NCI-H1105 (cell line): Measurements from ENCODE around the gene LDB2.

Experiments used
- DNase-seq: peaks from one replicate; lab custom pipeline; 2025; lab: John Stamatoyannopoulos, UW

The LDB2 gene

DNA sequence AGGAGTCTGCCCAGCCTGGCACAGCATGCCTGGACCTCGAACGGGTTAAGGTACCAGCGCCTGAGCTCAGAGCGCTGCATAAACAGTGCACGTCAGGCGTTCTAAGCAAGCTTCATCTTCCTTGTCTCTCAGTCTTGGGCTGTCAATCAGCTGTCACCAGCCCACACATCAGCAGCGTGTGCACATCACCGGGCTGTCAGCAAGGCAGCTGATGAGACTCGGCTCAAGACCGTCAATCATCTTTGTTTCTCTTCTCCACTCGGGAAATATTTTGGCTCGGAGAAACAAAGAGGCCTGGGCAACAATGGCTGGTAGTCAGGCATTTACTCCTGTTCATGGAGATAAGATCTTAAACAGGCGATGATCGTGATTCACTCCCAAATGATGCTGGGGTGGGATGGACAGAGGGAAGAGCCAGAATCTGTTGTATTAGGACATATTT, 141.3 kb downstream of the LDB2 start:
- DNase-seq, result no peak

DNA sequence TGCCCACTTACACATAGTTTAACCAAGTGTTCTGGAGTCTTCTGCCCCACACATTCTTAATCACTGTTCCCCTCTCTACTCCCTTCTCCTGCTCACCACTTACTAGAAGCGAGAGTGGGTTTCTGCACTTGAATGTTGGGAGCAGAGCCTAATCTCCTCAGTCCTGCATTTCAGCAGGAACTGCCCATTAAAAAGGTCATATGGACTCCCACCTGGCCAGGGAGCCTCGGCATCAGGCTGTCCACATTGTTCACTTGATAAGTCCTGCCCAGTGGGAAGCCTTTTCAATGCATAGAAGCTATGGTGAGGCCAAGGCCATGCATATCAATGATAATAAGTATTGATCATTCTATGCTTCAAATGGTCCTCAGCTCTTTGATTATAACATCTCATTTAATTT, 144.3 kb downstream of the LDB2 start:
- no peak for DNase-seq

DNA sequence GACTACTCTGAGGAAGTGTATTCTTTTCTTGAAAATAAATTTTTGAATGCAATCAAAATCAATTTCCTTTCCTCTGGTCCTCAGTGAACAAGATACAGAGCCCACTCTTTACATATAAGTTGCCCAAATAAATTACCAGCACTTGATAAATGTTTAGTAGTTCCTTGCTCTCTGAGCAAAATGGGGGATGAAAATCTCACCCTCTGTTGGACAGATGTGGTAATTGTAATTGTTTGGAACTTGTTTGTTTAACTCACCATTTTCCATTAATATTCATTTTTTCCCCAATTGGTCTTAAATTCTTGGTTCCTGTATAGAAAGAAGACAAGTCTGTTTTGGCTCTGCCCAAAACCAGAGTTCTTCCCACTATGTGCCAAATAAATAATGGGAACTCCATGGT, 146.3 kb downstream of the LDB2 start:
- DNase-seq, result no peak

DNA sequence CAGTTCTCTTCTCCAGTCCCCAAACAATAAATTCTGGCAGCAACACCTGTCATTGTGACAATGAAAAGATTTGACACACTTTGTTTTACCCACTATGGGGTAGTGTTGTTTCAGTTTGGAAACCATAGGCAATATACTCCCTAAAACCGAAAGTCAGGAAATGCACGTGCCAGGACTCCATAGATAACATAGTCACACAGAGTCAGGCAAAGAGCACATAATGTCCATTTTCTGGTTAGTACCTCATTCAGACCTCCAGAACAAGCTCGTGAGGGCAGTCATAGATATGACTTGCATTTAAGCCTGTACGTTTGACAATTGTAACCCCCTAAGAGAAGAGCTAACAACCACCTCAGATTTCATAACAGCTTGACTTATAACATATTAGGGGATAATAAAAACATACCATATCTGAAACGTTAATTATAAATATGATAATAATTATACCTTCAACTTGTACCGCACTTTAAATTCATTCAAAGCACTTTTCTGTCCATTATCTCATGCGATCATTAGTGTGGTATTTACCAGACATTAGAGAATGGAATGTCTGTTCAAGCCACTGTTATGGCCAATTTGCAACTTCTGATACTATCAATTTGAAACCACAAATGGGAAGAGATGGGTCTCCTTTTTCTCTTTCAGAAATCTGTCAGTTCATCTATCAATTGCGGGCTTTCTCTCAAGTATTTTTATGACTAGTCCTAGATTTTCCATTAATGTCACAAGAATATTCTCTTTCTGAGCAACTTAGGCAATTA, 147.4 kb downstream of the LDB2 start:
- DNase-seq, result no peak

DNA sequence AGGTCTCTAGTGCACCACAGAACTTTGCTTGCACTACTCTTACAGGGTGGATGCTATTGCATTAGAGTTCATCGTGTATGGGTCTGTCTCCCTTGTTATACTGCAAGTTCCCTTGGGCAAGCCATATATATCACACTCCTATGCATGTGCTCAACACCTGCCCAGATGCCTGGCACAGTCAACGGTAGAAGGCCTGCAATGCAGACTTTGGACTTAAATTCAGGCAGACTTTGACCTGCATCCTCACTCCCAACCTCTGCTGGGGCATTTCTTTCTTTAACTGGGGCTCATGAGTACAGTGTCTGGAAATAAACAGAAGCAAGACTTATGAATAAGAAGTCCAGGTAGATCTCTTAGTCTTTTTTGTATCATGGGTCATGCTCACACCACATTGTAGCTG, 148.2 kb downstream of the LDB2 start:
- no peak for DNase-seq

DNA sequence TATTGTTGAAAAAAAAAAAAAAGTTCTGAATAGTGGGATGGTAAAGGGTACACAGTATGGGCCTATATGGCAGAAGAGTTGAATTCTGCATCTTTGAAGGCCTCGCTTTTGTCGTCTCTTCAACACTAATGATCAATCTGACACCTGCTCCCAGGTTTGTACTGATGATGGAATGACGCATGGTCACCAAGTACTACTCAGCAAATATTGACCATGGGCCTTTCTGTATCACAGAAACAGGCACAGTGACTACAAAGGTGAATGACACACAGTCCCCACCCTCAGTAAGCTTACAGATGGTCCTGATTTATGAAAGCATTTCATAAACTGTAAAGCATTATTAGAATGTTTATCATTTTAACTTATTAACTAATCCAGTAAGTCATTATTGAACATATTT, 152.6 kb downstream of the LDB2 start:
- DNase-seq, result no peak

DNA sequence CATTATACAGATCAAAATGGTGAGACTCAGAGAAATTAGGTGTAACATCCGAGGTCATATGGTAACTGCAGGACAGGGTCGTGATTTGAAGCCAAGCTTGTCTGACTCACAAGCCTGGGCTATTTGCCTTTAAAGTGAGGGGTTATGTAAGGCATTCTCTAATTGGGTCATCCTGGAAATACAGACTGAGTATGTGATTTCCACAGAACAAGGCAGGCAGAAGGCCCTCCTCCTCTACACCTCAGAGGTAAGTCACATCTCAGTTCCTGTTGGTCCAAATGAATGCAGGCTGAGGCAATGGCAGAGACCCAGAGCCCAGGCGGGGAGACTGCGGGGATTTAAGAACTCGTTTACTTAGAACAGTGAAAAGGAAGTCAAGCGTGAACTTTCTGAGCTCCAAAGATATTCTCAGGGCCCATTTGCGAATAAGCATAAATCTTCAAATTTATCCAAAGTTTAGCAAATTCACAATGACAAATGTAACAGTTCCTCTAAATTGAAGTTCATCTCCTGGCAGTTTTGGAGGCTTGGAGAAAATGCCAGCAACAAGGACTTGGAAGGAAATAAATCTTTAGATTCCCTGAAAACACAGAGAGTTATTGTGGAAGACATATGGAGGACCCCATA, 153.3 kb downstream of the LDB2 start:
- DNase-seq, result no peak

DNA sequence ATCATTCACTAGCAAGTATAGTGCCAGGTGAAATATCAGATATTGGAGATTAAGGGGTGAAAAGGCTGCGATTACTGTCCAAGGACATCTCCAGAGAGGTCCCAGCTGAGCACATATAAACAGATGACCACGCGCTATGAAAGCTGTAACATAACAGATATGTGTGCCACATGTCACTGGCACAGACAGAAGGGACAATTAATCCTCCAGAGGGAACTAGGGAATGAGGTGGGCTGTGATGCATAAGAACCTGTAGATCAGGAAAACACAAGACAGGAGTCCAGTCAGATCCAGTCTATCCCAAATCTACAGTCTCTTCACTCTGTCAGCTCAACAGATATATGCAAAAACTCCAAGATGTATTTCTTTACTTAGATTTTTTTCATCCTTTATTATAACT, 157.2 kb downstream of the LDB2 start:
- DNase-seq, result no peak

DNA sequence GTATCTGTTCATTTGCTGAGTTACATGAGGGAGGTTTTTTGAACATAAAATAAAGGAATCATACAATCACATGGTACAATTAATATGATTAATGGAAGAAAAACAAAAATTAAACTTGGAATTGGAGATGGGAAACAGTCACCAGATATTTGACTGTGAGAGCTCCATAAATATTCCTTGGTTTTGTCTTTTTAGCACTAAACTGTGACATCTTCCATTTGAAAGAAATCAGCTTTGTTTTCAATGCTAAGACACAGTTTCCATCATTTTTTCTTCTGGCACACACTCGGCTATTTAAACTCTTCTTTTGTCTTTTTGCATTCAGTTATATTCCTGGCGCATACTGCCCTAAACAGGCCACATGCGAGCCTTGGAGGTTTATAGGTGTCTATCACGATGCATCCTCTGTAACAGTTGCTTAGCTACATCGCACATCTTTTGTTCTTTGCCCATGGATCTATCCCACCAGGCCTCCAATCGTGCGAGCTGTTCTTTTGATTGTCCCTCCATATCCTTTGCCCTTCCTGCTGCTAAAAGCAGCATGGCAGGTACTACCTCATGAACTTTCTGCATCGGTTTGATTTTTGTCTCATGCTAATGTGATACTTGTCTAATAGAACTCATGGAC, 158.3 kb downstream of the LDB2 start:
- DNase-seq, result no peak

DNA sequence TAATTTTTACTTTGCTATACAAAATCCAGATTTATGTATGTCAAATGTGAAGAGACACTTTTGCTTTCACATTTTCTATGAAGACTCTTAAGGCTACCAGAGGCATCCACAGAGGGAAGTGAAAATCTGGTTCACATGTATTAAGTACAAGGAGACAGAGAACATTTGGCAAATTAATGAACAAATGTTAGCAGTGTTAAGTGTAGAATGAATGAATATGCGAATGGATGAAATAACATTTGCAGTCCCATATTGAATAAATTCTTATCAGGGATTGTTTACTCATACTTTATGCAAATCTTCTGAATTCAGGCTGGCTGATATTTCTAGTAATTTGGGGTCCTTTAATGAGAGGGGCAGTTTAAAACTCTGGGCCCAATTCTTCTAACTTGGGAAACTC, 159.9 kb downstream of the LDB2 start:
- DNase-seq, result no peak

DNA sequence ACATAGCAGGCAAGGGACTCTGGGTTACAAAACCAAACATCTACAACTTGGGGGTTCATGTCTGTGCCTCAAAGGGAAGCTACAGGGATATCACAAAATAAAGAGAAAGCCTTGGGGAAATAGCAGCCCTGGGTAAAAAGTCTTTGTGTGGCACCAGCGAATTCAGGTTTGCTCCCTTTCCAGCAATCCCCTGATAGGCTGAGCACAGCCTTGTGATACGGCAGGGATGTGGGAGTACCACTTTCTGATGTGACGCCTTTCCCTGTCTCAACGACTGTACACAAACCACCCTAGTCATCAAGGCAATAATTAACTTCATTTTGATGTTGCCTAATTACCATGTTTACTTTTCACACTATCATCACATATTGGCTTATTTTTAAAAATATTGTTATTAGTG, 164.9 kb downstream of the LDB2 start:
- DNase-seq, result no peak

DNA sequence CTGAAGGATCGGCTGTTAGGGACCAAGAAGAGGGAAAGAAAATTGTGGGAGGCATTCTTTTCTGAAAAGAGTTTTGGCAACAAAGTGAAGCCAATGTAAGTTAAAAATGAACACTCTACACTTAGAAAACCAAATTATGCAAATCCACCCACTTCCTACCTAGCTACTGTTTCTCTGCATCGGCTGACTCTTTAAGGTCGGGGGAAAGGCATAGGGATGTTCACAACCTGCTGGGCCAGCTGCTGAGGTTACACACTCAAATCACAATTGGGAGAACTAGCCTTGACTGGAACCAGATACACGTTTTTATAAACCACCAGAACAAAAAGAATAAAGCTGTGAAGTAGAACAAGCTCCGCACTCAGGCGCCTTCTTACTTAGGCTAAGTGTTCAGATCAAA, 165.7 kb downstream of the LDB2 start:
- DNase-seq, result no peak

DNA sequence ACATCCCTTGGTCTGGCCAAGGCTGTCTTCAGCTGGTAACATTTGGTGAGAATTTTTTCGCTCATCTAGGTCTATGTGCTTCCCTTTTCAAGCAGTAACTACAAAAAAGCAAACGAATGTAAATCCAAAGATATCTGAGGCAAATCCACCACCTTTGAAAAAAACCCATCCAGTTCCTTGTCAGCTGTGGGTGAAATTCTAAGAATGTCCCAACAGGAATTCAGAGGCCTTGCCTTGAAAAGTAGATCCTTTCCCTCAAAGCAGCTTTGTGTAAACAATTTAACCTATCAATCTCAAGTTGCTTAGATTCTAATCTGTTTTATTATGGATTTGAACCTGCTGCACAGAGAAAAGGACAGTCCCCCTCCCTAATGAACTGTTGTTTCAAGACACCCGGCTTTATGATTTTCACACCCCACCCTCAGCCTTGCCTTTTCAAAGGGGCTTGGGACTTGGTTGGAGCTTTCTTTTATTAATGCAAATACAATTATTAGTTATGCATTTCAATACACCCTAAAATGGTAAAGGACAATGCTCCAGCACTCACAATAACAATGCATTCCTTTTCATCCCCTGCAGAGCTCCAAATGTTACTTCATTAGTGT, 166.6 kb downstream of the LDB2 start:
- no peak for DNase-seq

DNA sequence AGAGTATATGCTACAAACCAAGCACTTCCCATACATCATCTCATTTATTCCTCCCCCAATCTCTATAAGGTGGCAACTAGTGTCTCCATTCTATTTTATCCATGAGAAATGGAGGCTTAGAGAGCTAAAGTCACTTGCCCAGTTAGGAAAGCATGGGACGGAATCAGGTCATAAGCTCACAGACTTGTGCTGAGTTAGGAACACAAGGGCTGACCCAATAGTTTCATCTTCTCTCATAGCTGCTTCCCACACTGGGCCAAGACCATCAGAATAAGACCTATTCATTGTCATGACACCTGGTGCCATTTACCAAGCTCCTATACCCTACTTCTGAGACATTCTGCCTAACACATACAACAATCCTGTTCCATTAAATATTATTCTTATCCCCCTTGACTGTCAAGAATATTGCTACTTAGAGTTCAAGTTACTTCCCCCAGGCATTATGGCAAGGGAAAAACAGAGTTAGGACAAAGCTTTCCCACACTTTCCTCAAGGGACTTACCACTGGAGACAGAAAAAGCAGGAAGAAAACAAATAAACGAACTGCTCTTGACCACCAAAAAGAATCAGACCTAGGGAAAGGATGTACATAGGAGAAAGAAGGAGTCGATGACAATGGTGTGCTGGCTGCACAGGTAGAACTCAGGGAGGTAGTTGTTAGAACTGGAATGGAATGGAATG, 167.8 kb downstream of the LDB2 start:
- DNase-seq, result no peak

DNA sequence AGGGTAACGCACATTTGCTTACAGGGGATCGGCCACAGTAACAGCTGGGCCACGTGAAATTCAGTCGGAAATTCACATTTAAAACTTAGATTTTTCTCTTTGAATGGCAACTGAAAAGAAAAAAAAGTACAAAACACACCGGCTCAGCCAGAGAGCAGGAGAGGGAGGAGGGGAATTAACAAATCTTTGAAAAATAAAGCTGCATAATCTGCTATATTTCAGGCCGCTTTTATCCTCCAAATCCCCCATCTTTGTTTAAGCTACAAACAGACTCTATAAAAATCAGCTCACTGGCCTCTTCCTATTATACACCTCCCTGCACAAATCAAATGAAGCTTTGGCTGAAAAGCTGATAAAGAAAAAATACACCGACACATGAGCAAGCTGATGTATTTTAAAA, 169.1 kb downstream of the LDB2 start:
- no peak for DNase-seq

DNA sequence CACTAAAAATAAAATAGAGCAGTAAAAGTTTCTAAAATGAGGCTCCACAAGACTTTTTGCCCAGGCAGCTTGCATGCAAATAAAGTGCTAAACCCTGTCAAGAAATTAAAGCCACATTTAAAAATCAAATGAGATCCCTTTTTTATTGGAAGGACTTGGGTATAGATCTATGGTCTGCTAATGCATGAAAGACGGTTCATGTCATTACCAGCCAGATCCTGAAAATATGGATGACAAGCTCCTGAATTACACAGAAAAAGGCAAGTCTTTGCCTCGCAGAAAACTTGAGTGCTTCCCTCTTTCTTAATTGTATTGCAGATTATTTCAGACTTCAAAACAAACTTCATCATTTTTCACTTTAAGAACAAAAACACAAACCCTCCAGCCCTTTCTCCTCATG, 169.6 kb downstream of the LDB2 start:
- DNase-seq, result no peak

DNA sequence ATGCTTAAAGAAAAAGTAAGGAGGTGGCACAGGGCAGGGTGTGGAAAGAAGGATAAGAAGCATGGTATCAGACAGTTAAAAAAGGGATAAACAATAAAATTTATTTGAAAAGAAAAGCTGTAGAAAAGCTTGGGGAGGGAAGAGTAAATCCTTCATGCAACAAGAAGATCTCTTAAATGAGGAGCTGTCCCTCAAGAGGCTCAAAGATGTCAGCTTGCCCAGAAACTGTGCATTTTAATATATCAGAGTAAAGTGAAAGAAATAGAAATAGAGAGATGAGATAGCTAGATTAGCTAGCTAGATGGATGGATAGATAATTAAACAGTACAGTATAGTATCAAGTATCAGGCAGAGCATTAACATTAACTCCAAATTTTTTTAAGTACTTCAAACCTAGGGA, 170.3 kb downstream of the LDB2 start:
- no peak for DNase-seq

DNA sequence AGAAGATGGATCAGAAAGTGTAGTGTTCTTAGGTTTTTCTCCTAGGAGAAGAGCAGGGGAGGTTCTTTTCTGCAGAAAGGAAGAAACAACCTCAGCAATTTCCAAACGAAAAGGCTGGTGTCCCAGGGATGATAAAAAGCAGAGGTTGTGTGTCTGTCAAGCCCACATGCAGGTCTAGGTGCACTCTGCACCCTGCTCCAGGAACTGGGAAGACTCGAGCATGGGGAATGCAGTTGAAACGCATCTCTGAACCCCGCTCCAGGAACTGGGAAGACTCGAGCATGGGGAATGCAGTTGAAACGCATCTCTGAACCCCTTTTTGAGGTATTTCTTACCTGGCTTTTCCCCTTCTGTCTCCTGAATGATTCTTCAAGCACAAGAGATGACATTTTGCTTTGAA, 171.2 kb downstream of the LDB2 start:
- DNase-seq, result no peak

DNA sequence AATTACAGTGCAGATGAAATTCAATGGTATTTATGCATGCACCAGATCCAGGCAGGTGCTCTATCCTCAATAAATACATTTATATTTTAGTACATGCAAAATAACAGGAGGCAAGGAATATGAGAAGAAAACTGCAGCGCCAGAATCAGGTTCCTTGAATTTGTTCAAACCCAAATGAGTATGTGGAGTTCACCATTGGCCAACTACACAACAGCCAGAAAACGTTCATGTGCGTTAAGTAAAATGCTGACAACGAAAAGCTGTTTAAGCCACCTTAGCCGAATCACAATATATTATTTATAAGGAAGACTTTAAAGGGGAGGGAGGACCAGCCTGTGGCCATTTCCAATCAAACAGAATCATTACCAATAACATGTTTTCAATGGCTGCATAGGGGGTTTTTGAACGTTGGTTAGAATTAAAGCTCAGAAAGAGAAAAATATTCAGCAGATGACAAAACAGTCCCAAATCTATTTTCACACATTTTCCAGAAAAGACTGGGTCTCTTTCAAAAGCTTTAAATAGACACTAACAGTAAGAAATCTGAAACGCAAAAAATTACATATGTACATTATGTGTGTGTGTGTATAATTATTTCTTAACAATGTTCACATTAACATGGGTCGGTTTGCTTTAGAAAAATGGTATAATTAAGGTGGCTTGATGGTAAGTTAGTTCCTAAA, 171.9 kb downstream of the LDB2 start:
- no peak for DNase-seq

DNA sequence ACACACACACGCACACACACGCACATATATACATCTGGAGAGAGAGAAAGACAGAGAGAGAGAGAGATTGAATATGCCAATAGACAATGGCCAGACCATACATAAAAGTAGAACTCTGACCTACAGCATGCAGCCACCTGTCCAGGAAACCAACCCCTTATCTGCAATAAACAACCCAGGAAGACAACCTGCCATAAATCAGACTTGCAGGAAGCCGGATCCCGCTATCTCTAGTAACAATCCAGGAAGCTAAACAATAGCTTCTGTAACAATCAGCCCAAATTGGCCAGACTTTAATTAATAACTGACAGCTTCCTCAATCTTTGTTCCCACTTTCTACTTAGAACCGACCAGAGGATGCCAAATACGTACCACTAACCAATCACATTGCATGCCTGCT, 173.2 kb downstream of the LDB2 start:
- DNase-seq, result no peak

DNA sequence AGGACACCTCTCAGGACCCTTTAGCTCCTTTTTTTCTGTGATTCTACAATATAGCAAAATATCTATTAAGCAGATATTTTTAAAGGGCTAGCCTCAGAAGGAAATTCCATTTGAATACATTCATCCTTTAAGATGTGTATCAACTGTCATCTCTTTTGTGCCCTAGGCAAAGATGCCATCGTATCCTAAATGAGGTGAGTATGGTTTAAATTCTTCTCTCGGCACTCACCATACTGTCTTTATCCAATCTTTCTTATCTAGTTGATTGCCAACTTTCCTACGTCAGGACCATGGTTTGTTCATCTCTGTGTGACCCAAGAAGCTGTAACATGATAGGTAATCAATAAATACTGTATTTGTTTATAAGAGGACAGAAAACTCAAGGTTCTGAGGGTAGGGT, 176.0 kb downstream of the LDB2 start:
- no peak for DNase-seq
